ENCODE measurements around the gene CHAD. TPM values are rescaled to one million over a fixed set of nuclear protein-coding genes. Genes with fewer than 3 reads are reported as not detected.
A peak's percentile ranks its signal among the peaks of the same experiment; 100 is the strongest.

CHAD gene
- total and polyA plus RNA-seq, 2 of the 13 experiments (the other 11 are each of a cell fraction or from before 2014, with no cell fraction given) = 1.4 TPM; not detected in 1

DNA sequence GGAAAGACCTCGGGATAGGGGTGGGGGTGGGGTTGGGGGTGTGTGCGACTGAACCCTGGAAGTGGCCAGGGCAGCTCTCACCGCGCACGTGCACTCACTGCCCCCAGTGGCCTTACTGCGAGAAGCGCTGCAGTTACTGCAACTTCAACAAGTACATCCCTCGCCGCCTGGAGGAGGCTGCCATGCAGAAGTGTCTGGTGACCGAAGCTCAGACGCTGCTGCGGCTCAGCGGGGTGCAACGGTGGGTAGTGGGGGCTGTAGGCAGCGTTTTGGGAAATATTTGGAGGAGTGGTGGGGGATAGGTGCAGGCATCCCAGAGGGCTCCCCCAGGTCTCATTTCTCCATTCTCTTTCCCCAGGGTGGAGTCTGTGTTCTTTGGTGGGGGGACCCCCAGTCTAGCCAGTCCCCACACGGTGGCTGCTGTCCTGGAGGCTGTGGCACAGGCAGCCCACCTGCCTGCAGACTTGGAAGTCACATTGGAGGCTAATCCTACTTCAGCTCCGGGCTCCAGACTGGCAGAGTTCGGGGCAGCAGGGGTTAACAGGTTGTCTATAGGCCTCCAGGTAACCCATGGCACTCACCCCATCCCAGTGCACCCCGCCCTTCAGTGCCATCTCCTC is 11.0 kb upstream of the CHAD start:
- POLR2A ChIA-PET = interaction anchor here (0.9 to 2.5 kb wide), 19 partner anchors 13 to 240 kb away, joined by 3 to 28 read pairs (median 5); partner anchors contain the start of genes ACSF2, LRRC59 and LUC7L3
- peak overlapping the region; percentile 71 to 83 (median 82) for H3K4me3 ChIP-seq (replicated peaks in 1 of 3; ENCODE audit: insufficient read depth in 1 of 3, low read depth in 2 of 3, low read length in 3 of 3)
- 13% methylated on average over 19 of the region's 19 CpGs for WGBS (ENCODE audit: low lambda C conversion rate)
- DNase-seq (ENCODE audit: low spot score) = peak; percentile 87
- BruUV-seq (replicated peaks) = no TSS peak
- in situ Hi-C loops (cut with HindIII; ENCODE audit: extremely low pct_ligation_motif_present, low pct_unique_long_range_greater_than_20kb) (loop anchor here (5.0 kb wide), 3 partner anchors 82 to 218 kb away; partner anchors contain the start of gene LRRC59), intact Hi-C loops (cut with micrococcal nuclease; ENCODE audit: unreplicated experiment) (loop anchor here (1.0 kb wide), 1 partner anchor 117 kb away; no protein-coding TSS in a partner anchor)
- no peak overlapping the region for H2AFZ ChIP-seq (ENCODE audit: low read length)
- H3K9ac ChIP-seq (ENCODE audit: insufficient read depth, low read depth, low read length) = peak overlapping the region; percentile 75; the same call in 1 of the 2 replicates
- peak; percentile 72 for ATAC-seq
- H3K36me3 ChIP-seq (replicated peaks in 1 of 2; ENCODE audit: control insufficient read depth in 1 of 2, insufficient read depth in 2 of 2, low read length in 2 of 2) = peaks cover 8 to 16% of the 10 kb centered on the region in 2 experiments; a peak in 4 of 5 replicates
- peak overlapping the region; percentile 94 for H3K4me2 ChIP-seq (ENCODE audit: low read depth, low read length)
- CTCF ChIA-PET (ENCODE audit: low intra/inter-chr PET ratio, low total read pairs) = interaction anchor here (0.7 to 3.0 kb wide), 4 partner anchors 51 to 146 kb away, joined by 3 to 43 read pairs (median 20); partner anchors contain the start of gene LRRC59
- peaks cover 52% of the 10 kb centered on the region for H3K4me1 ChIP-seq (ENCODE audit: insufficient read depth, low read length)
- peaks cover 4% of the 10 kb centered on the region; the same call in 1 of the 2 replicates for H4K20me1 ChIP-seq (ENCODE audit: insufficient read depth, low read length)
- H3K27ac ChIP-seq (ENCODE audit: extremely low read length, insufficient read depth, low read length) = peak overlapping the region; percentile 80
- FAIRE-seq = peak; percentile 77
- no peaks in the 10 kb centered on the region for H3K27me3 ChIP-seq (ENCODE audit: control insufficient read depth in 1 of 2, insufficient read depth in 2 of 2, low read length in 2 of 2)
- H3K79me2 ChIP-seq (ENCODE audit: insufficient read depth, low read length) = peaks cover 3% of the 10 kb centered on the region
- no peaks in the 10 kb centered on the region for H3K9me3 ChIP-seq (ENCODE audit: low read length)
- TF ChIP-seq MXD4 (CRISPR knock-in tag; IDR thresholded peaks at IDR 0.05) = no peak; the same call in 1 of the 2 replicates
- TF ChIP-seq ZNF768 (CRISPR knock-in tag; IDR thresholded peaks at IDR 0.05) = peak; percentile 39; the same call in 1 of the 2 replicates
- TF ChIP-seq NCOA5 (CRISPR knock-in tag; IDR thresholded peaks at IDR 0.05) = no peak
- TF ChIP-seq ZNF331 (CRISPR knock-in tag; IDR thresholded peaks at IDR 0.05) = peak; percentile 74
- TF ChIP-seq ZNF251 (CRISPR knock-in tag; IDR thresholded peaks at IDR 0.05) = no peak
- TF ChIP-seq TSC22D2 (CRISPR knock-in tag; IDR thresholded peaks at IDR 0.05; ENCODE audit: borderline replicate concordance) = no peak
- TF ChIP-seq, protein P1, sequence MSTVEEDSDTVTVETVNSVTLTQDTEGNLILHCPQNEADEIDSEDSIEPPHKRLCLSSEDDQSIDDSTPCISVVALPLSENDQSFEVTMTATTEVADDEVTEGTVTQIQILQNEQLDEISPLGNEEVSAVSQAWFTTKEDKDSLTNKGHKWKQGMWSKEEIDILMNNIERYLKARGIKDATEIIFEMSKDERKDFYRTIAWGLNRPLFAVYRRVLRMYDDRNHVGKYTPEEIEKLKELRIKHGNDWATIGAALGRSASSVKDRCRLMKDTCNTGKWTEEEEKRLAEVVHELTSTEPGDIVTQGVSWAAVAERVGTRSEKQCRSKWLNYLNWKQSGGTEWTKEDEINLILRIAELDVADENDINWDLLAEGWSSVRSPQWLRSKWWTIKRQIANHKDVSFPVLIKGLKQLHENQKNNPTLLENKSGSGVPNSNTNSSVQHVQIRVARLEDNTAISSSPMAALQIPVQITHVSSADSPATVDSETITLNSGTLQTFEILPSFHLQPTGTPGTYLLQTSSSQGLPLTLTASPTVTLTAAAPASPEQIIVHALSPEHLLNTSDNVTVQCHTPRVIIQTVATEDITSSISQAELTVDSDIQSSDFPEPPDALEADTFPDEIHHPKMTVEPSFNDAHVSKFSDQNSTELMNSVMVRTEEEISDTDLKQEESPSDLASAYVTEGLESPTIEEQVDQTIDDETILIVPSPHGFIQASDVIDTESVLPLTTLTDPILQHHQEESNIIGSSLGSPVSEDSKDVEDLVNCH (CRISPR knock-in tag; IDR thresholded peaks at IDR 0.05) = no peak
- TF ChIP-seq MLLT10 (CRISPR knock-in tag; IDR thresholded peaks at IDR 0.05) = no peak
- TF ChIP-seq HNRNPK (IDR thresholded peaks at IDR 0.05; ENCODE audit: low read depth, low read length, poor library complexity, severe bottlenecking) = peak; percentile 87
- TF ChIP-seq, protein P2, sequence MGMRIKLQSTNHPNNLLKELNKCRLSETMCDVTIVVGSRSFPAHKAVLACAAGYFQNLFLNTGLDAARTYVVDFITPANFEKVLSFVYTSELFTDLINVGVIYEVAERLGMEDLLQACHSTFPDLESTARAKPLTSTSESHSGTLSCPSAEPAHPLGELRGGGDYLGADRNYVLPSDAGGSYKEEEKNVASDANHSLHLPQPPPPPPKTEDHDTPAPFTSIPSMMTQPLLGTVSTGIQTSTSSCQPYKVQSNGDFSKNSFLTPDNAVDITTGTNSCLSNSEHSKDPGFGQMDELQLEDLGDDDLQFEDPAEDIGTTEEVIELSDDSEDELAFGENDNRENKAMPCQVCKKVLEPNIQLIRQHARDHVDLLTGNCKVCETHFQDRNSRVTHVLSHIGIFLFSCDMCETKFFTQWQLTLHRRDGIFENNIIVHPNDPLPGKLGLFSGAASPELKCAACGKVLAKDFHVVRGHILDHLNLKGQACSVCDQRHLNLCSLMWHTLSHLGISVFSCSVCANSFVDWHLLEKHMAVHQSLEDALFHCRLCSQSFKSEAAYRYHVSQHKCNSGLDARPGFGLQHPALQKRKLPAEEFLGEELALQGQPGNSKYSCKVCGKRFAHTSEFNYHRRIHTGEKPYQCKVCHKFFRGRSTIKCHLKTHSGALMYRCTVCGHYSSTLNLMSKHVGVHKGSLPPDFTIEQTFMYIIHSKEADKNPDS (CRISPR knock-in tag; IDR thresholded peaks at IDR 0.05) = 0 out of 2 replicates have a peak, but pooled peaks have one; percentile 23
- TF ChIP-seq ZNF788 (CRISPR knock-in tag; IDR thresholded peaks at IDR 0.05; ENCODE audit: borderline replicate concordance) = peak; percentile 55; the same call in 1 of the 2 replicates
- no peak for TF ChIP-seq ZNF576 (CRISPR knock-in tag; IDR thresholded peaks at IDR 0.05)
- 0 out of 2 replicates have a peak, but pooled peaks have one; percentile 22 for TF ChIP-seq FOSL2 (CRISPR knock-in tag; IDR thresholded peaks at IDR 0.05)
- 0 out of 2 replicates have a peak, but pooled peaks have one; percentile 53 for TF ChIP-seq ZNF205 (CRISPR knock-in tag; IDR thresholded peaks at IDR 0.05)
- 0 out of 2 replicates have a peak, but pooled peaks have one; percentile 9 for TF ChIP-seq TAF1 (CRISPR knock-in tag; IDR thresholded peaks at IDR 0.05)
- TF ChIP-seq MTF1 (CRISPR knock-in tag; IDR thresholded peaks at IDR 0.05) = no peak
- TF ChIP-seq ZNF766 (CRISPR knock-in tag; IDR thresholded peaks at IDR 0.05; ENCODE audit: borderline replicate concordance) = no peak
- peak; percentile 54; the same call in 1 of the 2 replicates for TF ChIP-seq GATAD2A (CRISPR knock-in tag; IDR thresholded peaks at IDR 0.05)
- TF ChIP-seq ZNF253 (CRISPR knock-in tag; IDR thresholded peaks at IDR 0.05; ENCODE audit: borderline replicate concordance) = 0 out of 2 replicates have a peak, but pooled peaks have one; percentile 22
